ENCODE results near the gene SERP2. TPM values are rescaled to one million over a fixed set of nuclear protein-coding genes. Genes with fewer than 3 reads are reported as not detected.

SERP2 gene
- total and polyA plus RNA-seq, 10 of the 15 experiments (the other 5 are each of a cell fraction or from before 2014, with no cell fraction given) = not detected

- no peaks in the 10 kb centered on the region for H4K20me1 ChIP-seq (ENCODE audit: control insufficient read depth, insufficient read depth)
- intact Hi-C loops (cut with micrococcal nuclease; ENCODE audit: unreplicated experiment) = loop anchor here (1.0 to 5.0 kb wide), 4 partner anchors 195 to 529 kb away; no protein-coding TSS in a partner anchor
- H3K4me1 ChIP-seq (ENCODE audit: control insufficient read depth, insufficient read depth, low read length) = peaks cover 5% of the 10 kb centered on the region
- H3K36me3 ChIP-seq (ENCODE audit: control insufficient read depth in 2 of 2, insufficient read depth in 2 of 2, low read length in 1 of 2) = no peaks in the 10 kb centered on the region
- peaks cover 5 to 15% of the 10 kb centered on the region in 2 experiments for H3K27me3 ChIP-seq (replicated peaks in 1 of 2; ENCODE audit: control insufficient read depth in 2 of 2, insufficient read depth in 2 of 2, low read length in 1 of 2)
- DNase-seq (ENCODE audit: low read depth, low spot score) (no peak), FAIRE-seq (peak; percentile 83), ATAC-seq (peak; percentile 68)
- H2AFZ ChIP-seq (ENCODE audit: control insufficient read depth, low read depth, low read length) = no peak overlapping the region
- H3K4me3 ChIP-seq = no peak overlapping the region
- H3K27ac ChIP-seq (ENCODE audit: control insufficient read depth, insufficient read depth) = no peak overlapping the region
- H3K9me3 ChIP-seq (replicated peaks; ENCODE audit: control insufficient read depth, insufficient read depth, low read length) = no peaks in the 10 kb centered on the region
- peak; percentile 31; the same call in 1 of the 2 replicates for TF ChIP-seq SMC3 (IDR thresholded peaks at IDR 0.05; ENCODE audit: borderline replicate concordance, low read length)
- TF ChIP-seq RAD21 (IDR thresholded peaks at IDR 0.05; ENCODE audit: insufficient read depth, low read depth, low read length) = peak; percentile 70
- TF ChIP-seq, protein P1, sequence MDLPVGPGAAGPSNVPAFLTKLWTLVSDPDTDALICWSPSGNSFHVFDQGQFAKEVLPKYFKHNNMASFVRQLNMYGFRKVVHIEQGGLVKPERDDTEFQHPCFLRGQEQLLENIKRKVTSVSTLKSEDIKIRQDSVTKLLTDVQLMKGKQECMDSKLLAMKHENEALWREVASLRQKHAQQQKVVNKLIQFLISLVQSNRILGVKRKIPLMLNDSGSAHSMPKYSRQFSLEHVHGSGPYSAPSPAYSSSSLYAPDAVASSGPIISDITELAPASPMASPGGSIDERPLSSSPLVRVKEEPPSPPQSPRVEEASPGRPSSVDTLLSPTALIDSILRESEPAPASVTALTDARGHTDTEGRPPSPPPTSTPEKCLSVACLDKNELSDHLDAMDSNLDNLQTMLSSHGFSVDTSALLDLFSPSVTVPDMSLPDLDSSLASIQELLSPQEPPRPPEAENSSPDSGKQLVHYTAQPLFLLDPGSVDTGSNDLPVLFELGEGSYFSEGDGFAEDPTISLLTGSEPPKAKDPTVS (IDR thresholded peaks at IDR 0.05; ENCODE audit: low read depth, low read length) = no peak
- TF ChIP-seq, protein P2, sequence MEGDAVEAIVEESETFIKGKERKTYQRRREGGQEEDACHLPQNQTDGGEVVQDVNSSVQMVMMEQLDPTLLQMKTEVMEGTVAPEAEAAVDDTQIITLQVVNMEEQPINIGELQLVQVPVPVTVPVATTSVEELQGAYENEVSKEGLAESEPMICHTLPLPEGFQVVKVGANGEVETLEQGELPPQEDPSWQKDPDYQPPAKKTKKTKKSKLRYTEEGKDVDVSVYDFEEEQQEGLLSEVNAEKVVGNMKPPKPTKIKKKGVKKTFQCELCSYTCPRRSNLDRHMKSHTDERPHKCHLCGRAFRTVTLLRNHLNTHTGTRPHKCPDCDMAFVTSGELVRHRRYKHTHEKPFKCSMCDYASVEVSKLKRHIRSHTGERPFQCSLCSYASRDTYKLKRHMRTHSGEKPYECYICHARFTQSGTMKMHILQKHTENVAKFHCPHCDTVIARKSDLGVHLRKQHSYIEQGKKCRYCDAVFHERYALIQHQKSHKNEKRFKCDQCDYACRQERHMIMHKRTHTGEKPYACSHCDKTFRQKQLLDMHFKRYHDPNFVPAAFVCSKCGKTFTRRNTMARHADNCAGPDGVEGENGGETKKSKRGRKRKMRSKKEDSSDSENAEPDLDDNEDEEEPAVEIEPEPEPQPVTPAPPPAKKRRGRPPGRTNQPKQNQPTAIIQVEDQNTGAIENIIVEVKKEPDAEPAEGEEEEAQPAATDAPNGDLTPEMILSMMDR (IDR thresholded peaks at IDR 0.05 in 2 of 3, conservative IDR thresholded peaks at IDR 0.05 in 1 of 3; ENCODE audit: control insufficient read depth in 2 of 3, extremely low read depth in 1 of 3, insufficient read depth in 1 of 3, low read depth in 3 of 3, low read length in 3 of 3) = peak in 2 of 3 experiments; percentile 18 to 50; a peak in 2 of 6 replicates
- TF ChIP-seq ASH2L (IDR thresholded peaks at IDR 0.05; ENCODE audit: borderline replicate concordance, low read depth) = no peak
- CTCF ChIA-PET = interaction anchor here (1.0 to 3.4 kb wide), 8 partner anchors 10 to 538 kb away, joined by 3 to 25 read pairs (median 6); no protein-coding TSS in a partner anchor
- RAD21 ChIA-PET (ENCODE audit: unreplicated experiment) = interaction anchor here (0.7 to 1.5 kb wide), 5 partner anchors 245 to 958 kb away, joined by 3 to 6 read pairs (median 3); no protein-coding TSS in a partner anchor
- POLR2A ChIA-PET = no interaction called here
- no peak overlapping the region for H3K9ac ChIP-seq (ENCODE audit: control insufficient read depth, insufficient read depth, low read length)
- 8% methylated on average over 5 of the region's 5 CpGs for WGBS (ENCODE audit: insufficient coverage, insufficient replicate concordance, low lambda C conversion rate, missing lambda C conversion rate)
- BruUV-seq (replicated peaks) = no TSS peak
- in situ Hi-C loops (cut with MboI) = loop anchor here (5.0 kb wide), 3 partner anchors 245 to 530 kb away; no protein-coding TSS in a partner anchor
- no peaks in the 10 kb centered on the region for H3K79me2 ChIP-seq (ENCODE audit: control insufficient read depth, insufficient read depth, low read length)
- H3K4me2 ChIP-seq (ENCODE audit: control insufficient read depth, insufficient read depth) = peak overlapping the region; percentile 6; the same call in 1 of the 2 replicates
- SMC1A ChIA-PET (ENCODE audit: uncharacterized antibody, unreplicated experiment) = interaction anchor here (1.0 to 2.0 kb wide), 3 partner anchors 18 to 537 kb away, joined by 3 to 11 read pairs (median 5); no protein-coding TSS in a partner anchor
These were observed 64.0 kb downstream of the SERP2 start for GRCh38 chr13:44437356-44438233.

Data from GM12878 (cell line).